ENCODE data around the gene MACROD2.

DNA sequence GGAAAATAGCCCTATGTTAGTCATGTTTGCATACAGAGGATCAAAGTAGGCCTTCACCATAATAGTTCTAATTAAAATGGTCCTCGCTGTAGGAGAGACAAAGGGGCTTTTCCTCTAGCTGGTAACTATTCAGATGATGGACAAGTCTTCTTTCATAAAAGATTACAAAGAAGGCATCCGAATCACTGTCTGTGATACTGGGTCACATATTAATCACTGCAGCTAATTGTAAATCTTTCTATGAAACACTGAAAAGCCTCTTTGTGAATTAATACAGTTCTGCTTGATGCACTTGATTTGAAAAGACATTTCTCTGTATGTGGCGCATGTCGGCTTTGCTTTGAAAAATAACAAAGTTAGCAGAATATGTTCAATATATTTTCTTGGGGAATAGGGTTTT is 2057.1 kb downstream of the MACROD2 start:
- TF ChIP-seq EP300 (IDR thresholded peaks at IDR 0.05) (no peak), POLR2A (IDR thresholded peaks at IDR 0.05) (no peak)

All from ovary (tissue), 1 donor.